Vagina (tissue), 2 donors: ENCODE measurements around the gene GRK5. TPM values are rescaled to one million over a fixed set of nuclear protein-coding genes. Genes with fewer than 3 reads are reported as not detected.

Experiments used
- DNase-seq, 2 donors: peaks; one replicate each; pipeline ENCODE4 v3.0.0-alpha.2; 2017; ENCODE audit errors: extremely low spot score in 2 of 2
- H3K27ac ChIP-seq: fragments of 200-600 bp; sonication (generic); one replicate; pipeline ENCODE4 v1.5.1; 2019
- H3K27me3 ChIP-seq: fragments of 200-600 bp; sonication (generic); one replicate; pipeline ENCODE4 v1.5.1; 2019
- H3K36me3 ChIP-seq, 2 donors: fragments of 200-600 bp; sonication (generic); one replicate each; pipeline ENCODE4 v1.5.1; 2017 to 2019
- H3K4me1 ChIP-seq: fragments of 200-600 bp; sonication (generic); one replicate; pipeline ENCODE4 v1.5.1; 2019
- H3K4me3 ChIP-seq, 2 donors: fragments of 200-600 bp; sonication (generic); 1 replicate in 1 of 2; 2 replicates in 1 of 2; pipeline ENCODE4 v1.5.1; 2016 to 2019
- H3K9me3 ChIP-seq: fragments of 200-600 bp; sonication (generic); one replicate; pipeline ENCODE4 v1.5.1; 2019
- CTCF ChIP-seq, 3 experiments: fragments of 450-650 bp in 2 of 3; fragments of 200-600 bp in 1 of 3; sonication (generic) in 1 of 3; IDR thresholded peaks; one replicate each; pipeline ENCODE4 v1.5.1; 2017 to 2019; ENCODE audit warnings: antibody characterized with exemption in 3 of 3, mild to moderate bottlenecking in 2 of 3, moderate library complexity in 2 of 3
- POLR2A ChIP-seq, 2 donors: fragments of 450-650 bp; IDR thresholded peaks; one replicate each; pipeline ENCODE4 v1.6.1; 2017; ENCODE audit warnings: antibody characterized with exemption in 2 of 2, mild to moderate bottlenecking in 2 of 2, moderate library complexity in 2 of 2
- POLR2AphosphoS5 ChIP-seq, 2 donors: sonication (generic); formaldehyde crosslinking; IDR thresholded peaks; one replicate each; pipeline ENCODE4 v1.9.0; 2017; ENCODE audit warnings: antibody characterized with exemption in 2 of 2, mild to moderate bottlenecking in 2 of 2, low read depth in 1 of 2; ENCODE audit not compliant: insufficient read depth in 1 of 2
- intact Hi-C: fragments of 100-400 bp; cut with DNase I; formaldehyde crosslinking; loops from one replicate; pipeline ENCODE4 v1.15.1; 2023
- total RNA-seq: library from RNA; depleted of rRNA; stranded (reverse); fragments of >200 nt; gene quantifications from one replicate; pipeline ENCODE4 v1.2.3, GENCODE V29; 2016

GRK5 gene
- total RNA-seq, 1 donor from 2014 or later = 16.5 TPM

GRCh38 chr10:119466076-119466475 lies 258.7 kb downstream of the GRK5 start:
- Histone ChIP-seq H3K4me3 (no peak overlapping the region), H3K36me3 (no peaks in the 10 kb centered on the region), H3K27ac (no peak overlapping the region), H3K4me1 (peaks cover 11% of the 10 kb centered on the region), H3K27me3 (no peaks in the 10 kb centered on the region), H3K9me3 (no peaks in the 10 kb centered on the region)
- no peak for DNase-seq
- TF ChIP-seq POLR2AphosphoS5 (IDR thresholded peaks at IDR 0.05; ENCODE audit: insufficient read depth in 1 of 2, low read depth in 1 of 2) (no peak), CTCF (IDR thresholded peaks at IDR 0.05) (no peak), POLR2A (IDR thresholded peaks at IDR 0.05) (no peak)
- intact Hi-C loops = no loop called here

GRCh38 chr10:119466655-119467054 lies 259.3 kb downstream of the GRK5 start:
- H3K4me3 ChIP-seq = no peak overlapping the region
- no peak for DNase-seq
- no peaks in the 10 kb centered on the region for H3K36me3 ChIP-seq
- no peaks in the 10 kb centered on the region for H3K9me3 ChIP-seq
- TF ChIP-seq CTCF (IDR thresholded peaks at IDR 0.05) (no peak), POLR2A (IDR thresholded peaks at IDR 0.05) (no peak), POLR2AphosphoS5 (IDR thresholded peaks at IDR 0.05; ENCODE audit: insufficient read depth in 1 of 2, low read depth in 1 of 2) (no peak)
- no peak overlapping the region for H3K27ac ChIP-seq
- H3K27me3 ChIP-seq = no peaks in the 10 kb centered on the region
- intact Hi-C loops = no loop called here
- H3K4me1 ChIP-seq = peaks cover 11% of the 10 kb centered on the region

- TF ChIP-seq POLR2AphosphoS5 (IDR thresholded peaks at IDR 0.05; ENCODE audit: insufficient read depth in 1 of 2, low read depth in 1 of 2) = no peak
Measured at GRCh38 chr10:119468542-119469324, 261.4 kb downstream of the GRK5 start.

GRCh38 chr10:119469325-119469707 lies 261.9 kb downstream of the GRK5 start:
- no peak for DNase-seq
- Histone ChIP-seq H3K27ac (no peak overlapping the region), H3K9me3 (no peaks in the 10 kb centered on the region), H3K27me3 (no peaks in the 10 kb centered on the region), H3K4me1 (peaks cover 11% of the 10 kb centered on the region), H3K4me3 (no peak overlapping the region), H3K36me3 (no peaks in the 10 kb centered on the region)
- no peak for TF ChIP-seq POLR2A (IDR thresholded peaks at IDR 0.05)
- TF ChIP-seq CTCF (IDR thresholded peaks at IDR 0.05) = no peak
- TF ChIP-seq POLR2AphosphoS5 (IDR thresholded peaks at IDR 0.05; ENCODE audit: insufficient read depth in 1 of 2, low read depth in 1 of 2) = no peak
- intact Hi-C loops = no loop called here

More at GRCh38 chr10:119468542-119469324, 261.4 kb downstream of the GRK5 start:
- intact Hi-C loops = no loop called here
- Histone ChIP-seq H3K4me1 (peaks cover 11% of the 10 kb centered on the region), H3K27me3 (no peaks in the 10 kb centered on the region), H3K36me3 (no peaks in the 10 kb centered on the region), H3K4me3 (no peak overlapping the region), H3K27ac (no peak overlapping the region), H3K9me3 (no peaks in the 10 kb centered on the region)
- DNase-seq = no peak

GRCh38 chr10:119469846-119470245 lies 262.5 kb downstream of the GRK5 start:
- Histone ChIP-seq H3K27me3 (no peaks in the 10 kb centered on the region), H3K9me3 (no peaks in the 10 kb centered on the region), H3K36me3 (no peaks in the 10 kb centered on the region), H3K4me1 (peaks cover 11% of the 10 kb centered on the region), H3K27ac (no peak overlapping the region), H3K4me3 (no peak overlapping the region)
- intact Hi-C loops = no loop called here
- TF ChIP-seq POLR2AphosphoS5 (IDR thresholded peaks at IDR 0.05; ENCODE audit: insufficient read depth in 1 of 2, low read depth in 1 of 2) (no peak), POLR2A (IDR thresholded peaks at IDR 0.05) (no peak), CTCF (IDR thresholded peaks at IDR 0.05) (no peak)
- no peak for DNase-seq
